Peyer's patch (tissue), 4 donors: ENCODE data around the gene RARG. TPM values are rescaled to one million over a fixed set of nuclear protein-coding genes. Genes with fewer than 3 reads are reported as not detected.

Experiments used
- total RNA-seq, 4 donors: library from RNA; depleted of rRNA; stranded (reverse); fragments of >200 nt; gene quantifications; one replicate each; pipeline ENCODE4 v1.1.0, GENCODE V29; 2016

RARG gene
- total RNA-seq, 4 donors from 2014 or later, result 1.9 to 10.7 (median 5.7) TPM

Other genes starting within 250 kb of the RARG start
- 100 to 1,000 TPM; 234 to 531 (median 250) TPM for gene EIF4B, start 225.8 kb downstream of the RARG start, total RNA-seq
- 100 to 1,000 TPM in 3 of 4 donors, 10 to 100 TPM in 1; 29.2 to 274 (median 154) TPM for gene TNS2, start 182.1 kb downstream of the RARG start, total RNA-seq
- gene SPRYD3, start 152.8 kb downstream of the RARG start, total RNA-seq, result 10 to 100 TPM; 27.8 to 38.7 (median 34.8) TPM
- 100 to 1,000 TPM in 2 of 4 donors, 10 to 100 TPM in 2; 68.5 to 191 (median 128) TPM for gene IGFBP6, start 134.5 kb downstream of the RARG start, total RNA-seq
- 10 to 100 TPM in 3 of 4 donors, not detected in 1; 13.3 to 55.0 (median 34.5) TPM for gene SOAT2, start 128.7 kb downstream of the RARG start, total RNA-seq
- 10 to 100 TPM; 11.9 to 38.8 (median 23.1) TPM for gene ZNF740, start 51.5 kb downstream of the RARG start, total RNA-seq
- 100 to 1,000 TPM in 2 of 4 donors, 10 to 100 TPM in 2; 36.1 to 154 (median 109) TPM for gene CSAD, start 51.3 kb downstream of the RARG start, total RNA-seq
- gene ITGB7, start 25.0 kb downstream of the RARG start, total RNA-seq, result 10 to 100 TPM in 1 of 4 donors, 1 to 10 TPM in 3; 3.8 to 66.0 (median 4.4) TPM
- 100 to 1,000 TPM in 1 of 4 donors, 10 to 100 TPM in 3; 47.0 to 108 (median 87.0) TPM for gene ESPL1, start 36.1 kb upstream of the RARG start, total RNA-seq
- gene PFDN5, start 63.3 kb upstream of the RARG start, total RNA-seq, result 100 to 1,000 TPM; 223 to 578 (median 263) TPM
- 10 to 100 TPM; 18.4 to 25.6 (median 24.8) TPM for gene MYG1, start 67.5 kb upstream of the RARG start, total RNA-seq
- 100 to 1,000 TPM in 1 of 4 donors, 10 to 100 TPM in 3; 36.4 to 143 (median 51.1) TPM for gene AAAS, start 89.4 kb upstream of the RARG start, total RNA-seq
- gene SP7, start 104.1 kb upstream of the RARG start, total RNA-seq, result not detected
- 10 to 100 TPM; 56.1 to 83.4 (median 67.8) TPM for gene SP1, start 148.0 kb upstream of the RARG start, total RNA-seq
- gene AMHR2, start 191.6 kb upstream of the RARG start, total RNA-seq, result under 1 TPM in 1 of 4 donors, not detected in 3; 0.40 TPM
- gene PRR13, start 209.5 kb upstream of the RARG start, total RNA-seq, result 100 to 1,000 TPM; 160 to 541 (median 423) TPM
- 100 to 1,000 TPM; 384 to 549 (median 500) TPM for gene PCBP2, start 219.9 kb upstream of the RARG start, total RNA-seq